BE2C (cell line): ENCODE results near the gene PYDC1.
A peak's percentile ranks its signal among the peaks of the same experiment; 100 is the strongest.

Experiments used
- DNase-seq: peaks from one replicate; pipeline ENCODE4 v3.0.0-alpha.2; 2020
- H3K27me3 ChIP-seq: fragments of 250-450 bp; sonication (Bioruptor Pico); 2 replicates; pipeline ENCODE4 v1.5.1; 2020; ENCODE audit warnings: mild to moderate bottlenecking
- H3K36me3 ChIP-seq: fragments of 250-450 bp; sonication (Bioruptor Pico); 2 replicates; pipeline ENCODE4 v1.5.1; 2020; ENCODE audit warnings: mild to moderate bottlenecking
- H3K4me1 ChIP-seq: fragments of 250-450 bp; sonication (Bioruptor Pico); 2 replicates; pipeline ENCODE4 v1.5.1; 2020
- H3K4me3 ChIP-seq: 2 replicates; pipeline ENCODE4 v1.5.1; 2011; ENCODE audit warnings: low read depth, low read length
- H3K9me3 ChIP-seq: fragments of 250-450 bp; sonication (Bioruptor Pico); 2 replicates; pipeline ENCODE4 v1.5.1; 2020
- CTCF ChIP-seq: IDR thresholded peaks from 2 replicates; pipeline ENCODE4 v1.5.1; 2012; ENCODE audit warnings: mild to moderate bottlenecking, low read depth, low read length

Gene PYDC1

GRCh38 chr16:31215287-31216162 is 1.4 kb downstream of the PYDC1 start:
- TF ChIP-seq CTCF: no peak
- Histone ChIP-seq H3K4me1 (no peaks in the 10 kb centered on the region), H3K36me3 (no peaks in the 10 kb centered on the region), H3K9me3 (no peaks in the 10 kb centered on the region), H3K4me3 (peak overlapping the region; percentile 24), H3K27me3 (peaks cover 79% of the 10 kb centered on the region)
- peak; percentile 51 for DNase-seq

GRCh38 chr16:31214708-31215286 is 2.1 kb downstream of the PYDC1 start:
- Histone ChIP-seq H3K4me3 (peak overlapping the region; percentile 24), H3K9me3 (no peaks in the 10 kb centered on the region), H3K36me3 (no peaks in the 10 kb centered on the region), H3K4me1 (no peaks in the 10 kb centered on the region), H3K27me3 (peaks cover 83% of the 10 kb centered on the region)
- no peak for TF ChIP-seq CTCF
- no peak for DNase-seq

DNA sequence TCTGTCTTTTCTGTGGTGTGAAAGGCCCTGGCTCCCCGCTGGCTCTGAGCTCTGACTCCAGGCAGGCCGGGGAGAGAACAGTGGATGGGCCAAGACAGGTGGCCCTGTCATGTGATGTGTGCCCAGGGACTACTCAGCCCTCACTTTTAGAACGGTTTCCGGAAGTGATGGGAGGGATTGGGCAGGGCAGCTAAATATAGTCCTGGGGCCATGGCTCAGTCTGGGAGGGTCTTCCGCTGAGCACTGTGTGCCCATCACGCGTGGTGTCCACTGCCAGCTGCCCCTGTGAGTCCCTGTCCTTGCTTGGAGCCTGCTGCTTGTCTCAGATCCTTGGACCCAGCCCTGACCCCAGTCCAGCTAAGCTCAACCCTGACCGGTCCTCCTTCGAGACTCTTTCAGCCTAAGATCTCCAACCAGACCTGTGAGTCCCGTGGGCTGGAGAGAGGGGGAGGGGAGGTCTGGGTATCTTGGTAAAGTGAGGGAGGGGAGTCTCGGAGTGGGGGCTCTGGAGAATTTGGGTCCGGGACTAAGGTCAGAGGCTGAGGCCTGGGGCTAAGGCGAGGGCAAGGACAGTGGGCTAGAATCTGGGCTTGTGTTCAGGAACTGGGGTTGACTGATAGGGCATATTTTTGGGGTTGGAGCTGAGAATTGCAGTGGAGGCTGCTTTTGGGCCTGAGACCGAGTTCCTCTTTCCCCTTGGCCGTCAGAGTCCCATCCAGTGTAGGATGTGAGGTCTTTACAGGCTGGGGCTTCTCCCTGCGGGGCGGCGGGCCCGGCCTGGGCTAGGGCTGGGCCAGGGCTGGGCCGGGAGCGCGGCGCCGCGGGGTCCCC is 2.8 kb downstream of the PYDC1 start, which contains the start of gene TRIM72:
Gene TRIM72, plus strand, starts transcription at position 243 of the 831 bp plus-strand sequence. CDS start 620 bp downstream, outside the sequence.
- peaks cover 79% of the 10 kb centered on the region for H3K27me3 ChIP-seq
- H3K9me3 ChIP-seq: no peaks in the 10 kb centered on the region
- no peaks in the 10 kb centered on the region for H3K36me3 ChIP-seq
- peak within 1 kb of the TSS; percentile 24 for H3K4me3 ChIP-seq
- H3K4me1 ChIP-seq: no peaks in the 10 kb centered on the region
- no peak for TF ChIP-seq CTCF
- DNase-seq: no peak

DNA sequence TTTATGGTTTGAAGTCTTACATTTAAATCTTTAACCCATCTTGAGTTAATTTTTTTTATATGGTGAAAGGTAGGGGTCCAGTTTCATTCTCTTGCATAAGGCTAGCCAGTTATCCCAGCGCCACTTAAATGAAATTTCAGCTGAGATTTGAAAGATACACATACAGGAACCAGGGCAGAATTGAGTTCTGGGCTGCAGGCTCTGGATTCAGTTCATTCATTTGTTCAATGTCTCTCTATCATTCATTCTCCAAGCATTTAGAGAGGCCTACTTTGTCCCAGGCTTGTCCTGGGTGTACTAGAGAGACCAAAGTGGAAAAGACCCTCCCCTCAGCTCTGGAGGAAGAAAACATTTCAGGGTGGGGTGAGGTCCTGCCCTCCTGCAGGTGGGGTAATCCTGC is 3.6 kb downstream of the PYDC1 start:
- peaks cover 75% of the 10 kb centered on the region for H3K27me3 ChIP-seq
- H3K9me3 ChIP-seq: no peaks in the 10 kb centered on the region
- no peaks in the 10 kb centered on the region for H3K4me1 ChIP-seq
- no peak for DNase-seq
- no peaks in the 10 kb centered on the region for H3K36me3 ChIP-seq
- H3K4me3 ChIP-seq: no peak overlapping the region
- no peak for TF ChIP-seq CTCF

DNA sequence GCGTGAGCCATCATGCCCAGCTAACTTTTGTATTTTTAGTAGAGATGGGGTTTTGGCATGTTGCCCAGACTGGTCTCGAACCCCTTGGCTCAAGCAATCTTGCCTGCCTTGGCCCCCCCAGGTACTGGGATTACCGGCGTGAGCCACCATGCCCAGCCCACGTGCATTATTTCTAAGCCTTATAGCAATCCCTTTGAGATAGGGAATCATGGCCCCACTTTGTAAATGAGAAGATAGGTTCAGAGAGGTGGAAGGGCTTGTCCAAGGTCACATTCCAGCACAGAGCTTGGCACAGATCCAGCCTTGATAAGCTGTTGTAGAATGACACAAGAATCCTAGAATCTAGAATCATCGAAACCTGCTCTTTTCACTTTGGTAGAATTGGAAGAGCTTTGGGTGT is 10.2 kb downstream of the PYDC1 start:
- no peak overlapping the region for H3K4me3 ChIP-seq
- peaks cover 52% of the 10 kb centered on the region for H3K27me3 ChIP-seq
- no peak for DNase-seq
- no peaks in the 10 kb centered on the region for H3K9me3 ChIP-seq
- no peaks in the 10 kb centered on the region for H3K4me1 ChIP-seq
- H3K36me3 ChIP-seq: no peaks in the 10 kb centered on the region
- TF ChIP-seq CTCF: no peak
